PFSK-1 (cell line): ENCODE data around the gene TOR2A.

Experiments
- FOXP2 ChIP-seq: optimal IDR thresholded peaks from 2 replicates; pipeline ENCODE3; 2011; ENCODE audit warnings: borderline replicate concordance, control low read depth, inconsistent platforms; ENCODE audit not compliant: insufficient read depth; ENCODE audit errors: extremely low read length, extremely low read depth
- POLR2AphosphoS5 ChIP-seq: IDR thresholded peaks from 2 replicates; pipeline ENCODE4 v1.6.1; 2012; ENCODE audit warnings: low read depth, mild to moderate bottlenecking, control low read depth, low read length, moderate library complexity
- SIN3A ChIP-seq: IDR thresholded peaks from 2 replicates; pipeline ENCODE4 v1.6.1; 2012; ENCODE audit warnings: mild to moderate bottlenecking, low read length, moderate library complexity, borderline replicate concordance; ENCODE audit not compliant: insufficient read depth
- TAF1 ChIP-seq: IDR thresholded peaks from 2 replicates; pipeline ENCODE4 v1.6.1; 2012; ENCODE audit warnings: low read length, control low read depth, borderline replicate concordance; ENCODE audit not compliant: insufficient read depth
- TF ChIP-seq, protein P1 (sequence below), 2 experiments: IDR thresholded peaks; 2 replicates each; pipeline versions ENCODE4 v1.6.1 to v1.8.0; 2011 to 2012; ENCODE audit warnings: low read depth in 2 of 2, low read length in 2 of 2, control low read depth in 1 of 2, inconsistent platforms in 1 of 2, mild to moderate bottlenecking in 1 of 2, moderate library complexity in 1 of 2; ENCODE audit not compliant: insufficient read depth in 1 of 2

Gene TOR2A

GRCh38 chr9:127707766-127708165, 27.3 kb downstream of the TOR2A start:
- TF ChIP-seq, protein P1, sequence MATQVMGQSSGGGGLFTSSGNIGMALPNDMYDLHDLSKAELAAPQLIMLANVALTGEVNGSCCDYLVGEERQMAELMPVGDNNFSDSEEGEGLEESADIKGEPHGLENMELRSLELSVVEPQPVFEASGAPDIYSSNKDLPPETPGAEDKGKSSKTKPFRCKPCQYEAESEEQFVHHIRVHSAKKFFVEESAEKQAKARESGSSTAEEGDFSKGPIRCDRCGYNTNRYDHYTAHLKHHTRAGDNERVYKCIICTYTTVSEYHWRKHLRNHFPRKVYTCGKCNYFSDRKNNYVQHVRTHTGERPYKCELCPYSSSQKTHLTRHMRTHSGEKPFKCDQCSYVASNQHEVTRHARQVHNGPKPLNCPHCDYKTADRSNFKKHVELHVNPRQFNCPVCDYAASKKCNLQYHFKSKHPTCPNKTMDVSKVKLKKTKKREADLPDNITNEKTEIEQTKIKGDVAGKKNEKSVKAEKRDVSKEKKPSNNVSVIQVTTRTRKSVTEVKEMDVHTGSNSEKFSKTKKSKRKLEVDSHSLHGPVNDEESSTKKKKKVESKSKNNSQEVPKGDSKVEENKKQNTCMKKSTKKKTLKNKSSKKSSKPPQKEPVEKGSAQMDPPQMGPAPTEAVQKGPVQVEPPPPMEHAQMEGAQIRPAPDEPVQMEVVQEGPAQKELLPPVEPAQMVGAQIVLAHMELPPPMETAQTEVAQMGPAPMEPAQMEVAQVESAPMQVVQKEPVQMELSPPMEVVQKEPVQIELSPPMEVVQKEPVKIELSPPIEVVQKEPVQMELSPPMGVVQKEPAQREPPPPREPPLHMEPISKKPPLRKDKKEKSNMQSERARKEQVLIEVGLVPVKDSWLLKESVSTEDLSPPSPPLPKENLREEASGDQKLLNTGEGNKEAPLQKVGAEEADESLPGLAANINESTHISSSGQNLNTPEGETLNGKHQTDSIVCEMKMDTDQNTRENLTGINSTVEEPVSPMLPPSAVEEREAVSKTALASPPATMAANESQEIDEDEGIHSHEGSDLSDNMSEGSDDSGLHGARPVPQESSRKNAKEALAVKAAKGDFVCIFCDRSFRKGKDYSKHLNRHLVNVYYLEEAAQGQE (IDR thresholded peaks at IDR 0.05; ENCODE audit: insufficient read depth in 1 of 2, low read depth in 2 of 2, low read length in 2 of 2) = no peak
- no peak for TF ChIP-seq FOXP2
- no peak for TF ChIP-seq SIN3A
- no peak for TF ChIP-seq POLR2AphosphoS5
- no peak for TF ChIP-seq TAF1

GRCh38 chr9:127706836-127707241, 28.3 kb downstream of the TOR2A start, which contains the start of gene CFAP157:
Gene CFAP157, plus strand, starts transcription at chr9:127706988. Its CDS starts 44 bp downstream, at chr9:127707032.
- TF ChIP-seq POLR2AphosphoS5 (no peak), SIN3A (no peak), TAF1 (no peak), FOXP2 (no peak)
- TF ChIP-seq, protein P1 (IDR thresholded peaks at IDR 0.05; ENCODE audit: insufficient read depth in 1 of 2, low read depth in 2 of 2, low read length in 2 of 2) = no peak

DNA sequence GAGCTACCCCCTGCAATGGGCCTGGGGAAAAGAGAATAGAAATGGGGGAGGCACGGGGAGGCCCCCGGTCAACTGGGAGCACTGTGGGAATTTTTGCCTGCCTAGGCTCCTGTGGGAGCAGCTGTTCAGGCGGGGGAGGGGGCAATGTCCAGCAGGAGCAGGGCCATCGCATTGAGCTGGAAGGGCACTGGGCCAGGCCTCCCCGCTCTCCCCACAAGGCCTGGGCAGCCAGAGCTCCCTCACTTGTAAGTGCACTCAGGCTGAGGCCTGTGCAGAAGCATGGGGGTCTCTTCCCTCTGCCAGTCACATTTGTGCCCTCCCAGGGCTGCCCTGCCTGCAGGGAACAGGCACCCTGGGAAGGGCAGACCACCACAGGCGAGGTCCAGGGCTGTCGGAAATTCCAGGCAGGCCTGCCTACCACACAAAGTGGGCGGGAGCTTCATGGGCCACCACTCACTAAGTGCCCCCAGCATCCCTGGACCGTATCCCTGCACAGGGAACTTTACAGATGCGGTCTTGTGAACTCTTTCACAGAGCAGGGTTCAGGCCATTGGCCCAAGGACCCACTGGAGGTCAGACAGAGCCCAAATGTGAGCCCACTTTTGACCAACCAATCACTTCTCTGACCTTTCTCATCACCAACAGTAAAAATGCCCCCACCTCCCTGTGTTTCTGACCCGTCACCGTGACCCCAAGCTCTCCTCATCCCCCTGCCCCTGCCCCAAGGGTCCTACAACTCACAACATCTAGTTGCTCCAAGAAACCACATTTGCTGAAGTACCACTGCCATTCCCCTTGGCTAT, 29.3 kb downstream of the TOR2A start:
- TF ChIP-seq FOXP2 (no peak), SIN3A (no peak), POLR2AphosphoS5 (no peak), TAF1 (no peak)
- TF ChIP-seq, protein P1 (IDR thresholded peaks at IDR 0.05; ENCODE audit: insufficient read depth in 1 of 2, low read depth in 2 of 2, low read length in 2 of 2) = no peak

DNA sequence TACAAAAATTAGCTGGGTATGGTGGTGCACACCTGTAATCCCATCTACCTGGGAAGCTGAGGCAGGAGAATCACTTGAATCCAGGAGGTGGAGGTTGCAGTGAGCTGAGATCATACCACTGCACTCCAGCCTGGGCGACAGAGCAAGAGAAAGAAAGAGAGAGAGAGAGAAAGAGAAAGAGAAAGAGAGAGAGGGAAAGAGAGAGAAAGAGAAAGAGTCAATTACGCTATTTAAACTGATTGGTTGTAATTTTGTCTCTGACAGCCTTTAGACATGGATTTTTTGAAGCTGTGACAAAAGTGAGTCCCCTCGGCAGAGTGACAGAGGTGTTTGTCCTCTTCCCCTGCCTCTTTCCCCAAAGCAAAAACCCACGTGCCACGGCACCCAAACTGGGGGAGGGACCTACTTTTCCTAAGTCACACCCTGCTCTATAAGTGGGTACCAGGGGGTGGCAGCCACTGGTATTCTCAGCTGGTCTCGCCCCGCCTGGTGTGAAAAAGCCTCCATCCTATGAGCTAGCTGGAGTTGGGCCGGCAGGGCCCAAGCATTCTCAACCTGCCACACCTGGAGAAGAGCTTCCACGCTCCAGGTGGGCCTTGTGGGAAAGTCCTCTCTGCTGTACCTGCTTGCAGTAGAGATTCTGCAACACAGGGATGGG, 31.7 kb downstream of the TOR2A start:
- no peak for TF ChIP-seq SIN3A
- no peak for TF ChIP-seq FOXP2
- TF ChIP-seq, protein P1 (IDR thresholded peaks at IDR 0.05; ENCODE audit: insufficient read depth in 1 of 2, low read depth in 2 of 2, low read length in 2 of 2) = no peak
- TF ChIP-seq POLR2AphosphoS5 = no peak
- no peak for TF ChIP-seq TAF1
